ENCODE measurements around the gene ANKRD17. TPM values are rescaled to one million over a fixed set of nuclear protein-coding genes. Genes with fewer than 3 reads are reported as not detected.

Gene ANKRD17
- total RNA-seq, 1 experiment from 2014 or later = 19.0 TPM

DNA sequence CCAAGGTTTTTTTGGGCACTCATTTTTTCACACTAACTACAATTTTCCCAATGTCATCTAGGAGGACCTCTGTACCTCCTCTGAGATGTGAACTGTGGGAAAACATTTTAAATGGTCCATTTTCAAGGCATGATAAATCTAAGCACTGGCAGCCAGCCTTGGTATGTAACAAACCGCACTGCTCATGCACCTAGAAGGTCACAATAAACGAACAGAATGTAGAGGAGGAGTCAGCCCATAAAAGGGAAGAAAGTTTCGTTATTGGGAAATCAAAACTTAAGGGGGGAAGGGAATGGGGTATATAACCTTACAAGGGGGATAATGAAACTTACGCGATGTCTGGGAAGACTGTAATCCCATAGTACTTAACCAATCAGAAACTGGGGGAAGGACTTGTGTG is 205.5 kb downstream of the ANKRD17 start:
- DNase-seq (ENCODE audit: low read depth) = no peak

GRCh38 chr4:73051625-73052024 is 207.0 kb downstream of the ANKRD17 start:
- DNase-seq (ENCODE audit: low read depth) = no peak

GRCh38 chr4:73045879-73046278 is 212.7 kb downstream of the ANKRD17 start:
- no peak for DNase-seq (ENCODE audit: low read depth)

GRCh38 chr4:73037057-73037456 is 221.5 kb downstream of the ANKRD17 start:
- DNase-seq (ENCODE audit: low read depth) = no peak

DNA sequence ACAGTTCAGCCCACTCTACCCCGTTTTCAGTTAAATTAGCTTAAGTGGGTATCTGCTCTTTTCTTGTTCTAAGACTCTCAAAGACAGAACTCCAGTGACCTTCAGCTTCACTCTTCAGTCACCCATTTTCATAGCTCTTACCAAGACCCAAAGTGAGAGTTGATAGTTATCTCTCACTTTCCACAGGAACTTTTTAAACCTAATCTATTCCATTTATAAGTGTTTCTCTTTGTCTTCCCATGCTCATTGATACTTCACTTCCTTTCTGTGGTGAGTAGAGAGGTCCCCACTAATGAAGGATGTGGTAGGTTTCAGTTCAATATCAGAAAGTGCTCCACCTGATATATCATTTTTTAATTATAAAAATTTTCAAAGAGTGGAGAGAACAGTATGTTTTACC is 222.5 kb downstream of the ANKRD17 start:
- DNase-seq (ENCODE audit: low read depth) = no peak

GRCh38 chr4:73034896-73035295 is 223.7 kb downstream of the ANKRD17 start:
- no peak for DNase-seq (ENCODE audit: low read depth)

GRCh38 chr4:73028621-73029020 is 230.0 kb downstream of the ANKRD17 start:
- no peak for DNase-seq (ENCODE audit: low read depth)

Other genes with a start within 250 kb of the ANKRD17 start
- 6.1 and 10.9 TPM in 2 replicates for gene COX18, start 189.1 kb downstream of the ANKRD17 start, total RNA-seq (2014; rRNA removed; shearing (Covaris generic))
- gene ALB, start 145.5 kb upstream of the ANKRD17 start, total RNA-seq (2014; rRNA removed; shearing (Covaris generic)) = not detected in 2 replicates
- gene AFP, start 177.4 kb upstream of the ANKRD17 start, total RNA-seq (2014; rRNA removed; shearing (Covaris generic)) = 0.91 TPM in 1 of 2 replicates, not detected in the other
- gene AFM, start 222.9 kb upstream of the ANKRD17 start, total RNA-seq (2014; rRNA removed; shearing (Covaris generic)) = not detected in 2 replicates

Data from Daoy (cell line).